ENCODE measurements around the gene SIX4.
"Not testable (repeated sequence)": the region's sequence is repeated elsewhere in the genome, so short reads cannot be mapped to it uniquely, and the experiment has no call there.

DNA sequence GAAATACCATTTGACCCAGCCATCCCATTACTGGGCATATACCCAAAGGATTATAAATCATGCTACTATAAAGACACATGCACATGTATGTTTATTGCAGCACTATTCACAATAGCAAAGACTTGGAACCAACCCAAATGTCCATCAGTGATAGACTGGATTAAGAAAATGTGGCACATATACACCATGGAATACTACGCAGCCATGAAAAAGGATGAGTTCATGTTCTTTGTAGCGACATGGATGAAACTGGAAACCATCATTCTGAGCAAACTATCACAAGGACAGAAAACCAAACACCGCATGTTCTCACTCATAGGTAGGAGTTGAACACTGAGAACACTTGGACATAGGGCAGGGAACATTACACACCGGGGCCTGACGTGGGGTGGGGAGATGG is 7.1 kb upstream of the SIX4 start:
- not testable (repeated sequence) for TF ChIP-seq POLR2AphosphoS5 (IDR thresholded peaks at IDR 0.05; ENCODE audit: borderline replicate concordance, low read depth, low read length); EZH2 (IDR thresholded peaks at IDR 0.05); FOXP2 (optimal IDR thresholded peaks at IDR 0.05; ENCODE audit: control extremely low read depth, extremely low read length, insufficient read depth)

All from SK-N-MC (cell line).